WTC11 (cell line): ENCODE measurements around the gene ATP6V0E1. TPM values are rescaled to one million over a fixed set of nuclear protein-coding genes. Genes with fewer than 3 reads are reported as not detected.
"Not testable (repeated sequence)": the region's sequence is repeated elsewhere in the genome, so short reads cannot be mapped to it uniquely, and the experiment has no call there.

ENCODE experiments used
- ATAC-seq: fragments of 200-7000 bp; cut with Tn5 transposase; 2 replicates; pipeline ENCODE4 v1.10.0; 2021; ENCODE audit warnings: mild to moderate bottlenecking, moderate library complexity
- CTCF ChIA-PET: fragments of 300-600 bp; sonication (Branson Sonifier 250); formaldehyde crosslinking; loops from one replicate; lab custom pipeline; 2021; ENCODE audit warnings: antibody characterized with exemption; lab: Charles Lee
- POLR2A ChIA-PET: fragments of 350-600 bp; sonication (Branson Sonifier 250); formaldehyde crosslinking; loops from one replicate; lab custom pipeline; 2021; ENCODE audit warnings: antibody characterized with exemption; lab: Charles Lee
- DNase-seq: peaks from one replicate; pipeline ENCODE4 v3.0.0; 2021; ENCODE audit warnings: low spot score
- H3K27ac Mint-ChIP-seq: 2 replicates; pipeline ENCODE4 v1.8.0; 2021; ENCODE audit warnings: mixed read lengths
- H3K27me3 Mint-ChIP-seq: 2 replicates; pipeline ENCODE4 v1.8.0; 2021; ENCODE audit warnings: low read depth, mild to moderate bottlenecking, moderate library complexity, mixed read lengths
- H3K36me3 Mint-ChIP-seq: 2 replicates; pipeline ENCODE4 v1.8.0; 2021; ENCODE audit warnings: mixed read lengths
- H3K4me1 Mint-ChIP-seq: 2 replicates; pipeline ENCODE4 v1.8.0; 2022; ENCODE audit warnings: mixed read lengths
- H3K4me3 Mint-ChIP-seq: 2 replicates; pipeline ENCODE4 v1.8.0; 2021; ENCODE audit warnings: mild to moderate bottlenecking, moderate library complexity, mixed read lengths
- H3K9me3 Mint-ChIP-seq: 2 replicates; pipeline ENCODE4 v1.8.0; 2021; ENCODE audit warnings: mixed read lengths
- ATF6 ChIP-seq: sonication (generic); formaldehyde crosslinking; IDR thresholded peaks from 2 replicates; pipeline ENCODE4 v1.8.1; 2023; ENCODE audit warnings: mild to moderate bottlenecking, missing genetic modification reagents
- CREM ChIP-seq: sonication (generic); formaldehyde crosslinking; IDR thresholded peaks from 2 replicates; pipeline ENCODE4 v1.8.1; 2022; ENCODE audit warnings: mild to moderate bottlenecking, missing genetic modification reagents, moderate library complexity
- ELF4 ChIP-seq: sonication (generic); formaldehyde crosslinking; IDR thresholded peaks from 2 replicates; pipeline ENCODE4 v1.8.1; 2022; ENCODE audit warnings: low read depth, mild to moderate bottlenecking, moderate library complexity, missing genetic modification reagents
- ERG ChIP-seq: fragments of 250-450 bp; sonication (Bioruptor Pico); IDR thresholded peaks from 2 replicates; pipeline ENCODE4 v1.8.0; 2021; ENCODE audit warnings: mild to moderate bottlenecking
- ESRRA ChIP-seq: sonication (generic); formaldehyde crosslinking; IDR thresholded peaks from 2 replicates; pipeline ENCODE4 v1.8.1; 2022; ENCODE audit warnings: mild to moderate bottlenecking, missing genetic modification reagents, borderline replicate concordance
- GRHL2 ChIP-seq: fragments of 250-450 bp; sonication (Bioruptor Pico); IDR thresholded peaks from 2 replicates; pipeline ENCODE4 v1.8.0; 2022; ENCODE audit warnings: mild to moderate bottlenecking, moderate library complexity; ENCODE audit not compliant: insufficient replicate concordance, severe bottlenecking
- HMGXB4 ChIP-seq: sonication (generic); formaldehyde crosslinking; IDR thresholded peaks from 2 replicates; pipeline ENCODE4 v1.8.1; 2023; ENCODE audit warnings: mild to moderate bottlenecking, moderate library complexity, missing genetic modification reagents
- MXD4 ChIP-seq: fragments of 250-450 bp; sonication (Bioruptor Pico); IDR thresholded peaks from 2 replicates; pipeline ENCODE4 v1.8.0; 2021; ENCODE audit warnings: mild to moderate bottlenecking, moderate library complexity, borderline replicate concordance
- NFATC4 ChIP-seq: fragments of 250-450 bp; sonication (Bioruptor Pico); IDR thresholded peaks from 2 replicates; pipeline ENCODE4 v1.9.0; 2021; ENCODE audit warnings: mild to moderate bottlenecking
- NFE2L1 ChIP-seq: sonication (generic); formaldehyde crosslinking; IDR thresholded peaks from 2 replicates; pipeline ENCODE4 v1.8.1; 2023; ENCODE audit warnings: missing genetic modification reagents
- NR2C2 ChIP-seq: sonication (generic); formaldehyde crosslinking; IDR thresholded peaks from 2 replicates; pipeline ENCODE4 v1.8.0; 2022; ENCODE audit warnings: mild to moderate bottlenecking, missing genetic modification reagents
- RELA ChIP-seq: sonication (generic); formaldehyde crosslinking; IDR thresholded peaks from 2 replicates; pipeline ENCODE4 v1.8.1; 2022; ENCODE audit warnings: missing genetic modification reagents, mild to moderate bottlenecking, borderline replicate concordance
- SMAD4 ChIP-seq: sonication (generic); formaldehyde crosslinking; IDR thresholded peaks from 2 replicates; pipeline ENCODE4 v1.8.0; 2022; ENCODE audit warnings: mild to moderate bottlenecking, missing genetic modification reagents
- TP53 ChIP-seq: sonication (generic); formaldehyde crosslinking; IDR thresholded peaks from 2 replicates; pipeline ENCODE4 v1.8.1; 2023; ENCODE audit warnings: mild to moderate bottlenecking, missing genetic modification reagents
- USF1 ChIP-seq: sonication (generic); formaldehyde crosslinking; IDR thresholded peaks from 2 replicates; pipeline ENCODE4 v1.8.0; 2022; ENCODE audit warnings: mild to moderate bottlenecking, missing genetic modification reagents
- ZBTB21 ChIP-seq: sonication (generic); formaldehyde crosslinking; IDR thresholded peaks from 2 replicates; pipeline ENCODE4 v1.8.1; 2023; ENCODE audit warnings: mild to moderate bottlenecking, missing genetic modification reagents, borderline replicate concordance
- ZNF219 ChIP-seq: sonication (generic); formaldehyde crosslinking; IDR thresholded peaks from 2 replicates; pipeline ENCODE4 v1.8.0; 2023; ENCODE audit warnings: missing genetic modification reagents, mild to moderate bottlenecking, borderline replicate concordance
- ZNF232 ChIP-seq: sonication (generic); formaldehyde crosslinking; IDR thresholded peaks from 2 replicates; pipeline ENCODE4 v1.8.0; 2022; ENCODE audit warnings: mild to moderate bottlenecking, missing genetic modification reagents
- ZNF396 ChIP-seq: fragments of 250-450 bp; sonication (Bioruptor Pico); IDR thresholded peaks from 2 replicates; pipeline ENCODE4 v1.8.0; 2021; ENCODE audit warnings: mild to moderate bottlenecking, moderate library complexity, borderline replicate concordance
- ZNF425 ChIP-seq: fragments of 250-450 bp; sonication (Bioruptor Pico); conservative IDR thresholded peaks from 2 replicates; pipeline ENCODE4 v1.9.0; 2021; ENCODE audit warnings: mild to moderate bottlenecking
- ZNF671 ChIP-seq: fragments of 250-450 bp; sonication (Bioruptor Pico); IDR thresholded peaks from 2 replicates; pipeline ENCODE4 v1.8.0; 2021; ENCODE audit warnings: mild to moderate bottlenecking
- total RNA-seq: library from RNA; stranded (reverse); gene quantifications from 3 replicates; pipeline ENCODE4 v1.2.3, GENCODE V29; 2021

Gene ATP6V0E1
- total RNA-seq, 1 experiment from 2014 or later, result 80.9 TPM

GRCh38 chr5:173045474-173045873, 61.9 kb downstream of the ATP6V0E1 start (continued):
- no peak for TF ChIP-seq NR2C2 (CRISPR knock-in tag)
- TF ChIP-seq ZNF219 (CRISPR knock-in tag), result no peak

GRCh38 chr5:173047096-173047837, 63.7 kb downstream of the ATP6V0E1 start:
- H3K9me3 Mint-ChIP-seq, H3K36me3 Mint-ChIP-seq, DNase-seq, H3K27me3 Mint-ChIP-seq, H3K4me3 Mint-ChIP-seq, ATAC-seq, H3K27ac Mint-ChIP-seq, H3K4me1 Mint-ChIP-seq, POLR2A ChIA-PET: not testable (repeated sequence)
- CTCF ChIA-PET, result interaction anchor here (1.0 to 1.8 kb wide), 3 partner anchors 10 to 98 kb away, joined by 3 to 4 read pairs (median 3); no protein-coding TSS in a partner anchor

GRCh38 chr5:173047838-173048105, 64.2 kb downstream of the ATP6V0E1 start:
- no peaks in the 10 kb centered on the region for H3K9me3 Mint-ChIP-seq
- TF ChIP-seq ZNF232 (CRISPR knock-in tag) (no peak), TP53 (CRISPR knock-in tag) (no peak), NR2C2 (CRISPR knock-in tag) (no peak), ZNF396 (CRISPR knock-in tag) (no peak), ATF6 (CRISPR knock-in tag) (no peak), HMGXB4 (CRISPR knock-in tag) (no peak), USF1 (CRISPR knock-in tag) (no peak), ZBTB21 (no peak), ESRRA (no peak), ZNF219 (CRISPR knock-in tag) (no peak), ERG (CRISPR knock-in tag) (no peak), RELA (CRISPR knock-in tag) (no peak), ZNF671 (CRISPR knock-in tag) (no peak), NFATC4 (CRISPR knock-in tag) (no peak)
- no peak overlapping the region; the same call in 1 of the 2 replicates for H3K27ac Mint-ChIP-seq
- H3K4me3 Mint-ChIP-seq, result no peak overlapping the region
- H3K36me3 Mint-ChIP-seq, result no peaks in the 10 kb centered on the region
- ChIA-PET POLR2A (no interaction called here), CTCF (interaction anchor here (1.0 kb wide), 2 partner anchors 10 to 37 kb away, joined by 3 to 4 read pairs; no protein-coding TSS in a partner anchor)
- H3K27me3 Mint-ChIP-seq, result peaks cover 9% of the 10 kb centered on the region
- DNase-seq, result no peak
- H3K4me1 Mint-ChIP-seq, result peaks cover 7% of the 10 kb centered on the region
- peak; percentile 52; the same call in 1 of the 2 replicates for ATAC-seq

- peaks cover 14% of the 10 kb centered on the region for H3K4me1 Mint-ChIP-seq
- CTCF ChIA-PET, result interaction anchor here (0.5 to 1.0 kb wide), 2 partner anchors 67 to 346 kb away, joined by 4 to 8 read pairs; partner anchors contain the start of gene ATP6V0E1
- H3K27me3 Mint-ChIP-seq, result peaks cover 9% of the 10 kb centered on the region
- H3K27ac Mint-ChIP-seq, result no peak overlapping the region
- POLR2A ChIA-PET, result no interaction called here
- no peak for ATAC-seq
- no peak for DNase-seq
- H3K9me3 Mint-ChIP-seq, result no peaks in the 10 kb centered on the region
- H3K4me3 Mint-ChIP-seq, result no peak overlapping the region
- no peaks in the 10 kb centered on the region for H3K36me3 Mint-ChIP-seq
- TF ChIP-seq NR2C2 (CRISPR knock-in tag) (no peak), SMAD4 (CRISPR knock-in tag) (no peak), ZNF425 (no peak), GRHL2 (CRISPR knock-in tag) (no peak), MXD4 (CRISPR knock-in tag) (no peak), NFE2L1 (CRISPR knock-in tag) (no peak), ERG (CRISPR knock-in tag) (no peak), ELF4 (CRISPR knock-in tag) (no peak), ZNF219 (CRISPR knock-in tag) (no peak), CREM (CRISPR knock-in tag) (no peak)
Measured at GRCh38 chr5:173050791-173051190, 67.2 kb downstream of the ATP6V0E1 start.
